GM12875 (cell line): ENCODE data around the gene HNRNPM.

Source experiments
- H3K4me3 ChIP-seq: one replicate; pipeline ENCODE4 v1.5.1; 2011; ENCODE audit warnings: low read depth, low read length, control low read depth
- CTCF ChIP-seq: IDR thresholded peaks from 2 replicates; pipeline ENCODE4 v1.5.1; 2011; ENCODE audit warnings: low read depth, mild to moderate bottlenecking, control low read depth, inconsistent platforms, low read length, moderate library complexity, borderline replicate concordance; ENCODE audit not compliant: insufficient read depth

Gene HNRNPM, protein sequence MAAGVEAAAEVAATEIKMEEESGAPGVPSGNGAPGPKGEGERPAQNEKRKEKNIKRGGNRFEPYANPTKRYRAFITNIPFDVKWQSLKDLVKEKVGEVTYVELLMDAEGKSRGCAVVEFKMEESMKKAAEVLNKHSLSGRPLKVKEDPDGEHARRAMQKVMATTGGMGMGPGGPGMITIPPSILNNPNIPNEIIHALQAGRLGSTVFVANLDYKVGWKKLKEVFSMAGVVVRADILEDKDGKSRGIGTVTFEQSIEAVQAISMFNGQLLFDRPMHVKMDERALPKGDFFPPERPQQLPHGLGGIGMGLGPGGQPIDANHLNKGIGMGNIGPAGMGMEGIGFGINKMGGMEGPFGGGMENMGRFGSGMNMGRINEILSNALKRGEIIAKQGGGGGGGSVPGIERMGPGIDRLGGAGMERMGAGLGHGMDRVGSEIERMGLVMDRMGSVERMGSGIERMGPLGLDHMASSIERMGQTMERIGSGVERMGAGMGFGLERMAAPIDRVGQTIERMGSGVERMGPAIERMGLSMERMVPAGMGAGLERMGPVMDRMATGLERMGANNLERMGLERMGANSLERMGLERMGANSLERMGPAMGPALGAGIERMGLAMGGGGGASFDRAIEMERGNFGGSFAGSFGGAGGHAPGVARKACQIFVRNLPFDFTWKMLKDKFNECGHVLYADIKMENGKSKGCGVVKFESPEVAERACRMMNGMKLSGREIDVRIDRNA

GRCh38 chr19:8444677-8445487 is at the start of gene HNRNPM:
Gene HNRNPM, plus strand, starts transcription at chr19:8444975. Its CDS starts 24 bp downstream, at chr19:8444999.
- TF ChIP-seq CTCF, result no peak
- H3K4me3 ChIP-seq, result peak within 1 kb of the TSS; percentile 99

DNA sequence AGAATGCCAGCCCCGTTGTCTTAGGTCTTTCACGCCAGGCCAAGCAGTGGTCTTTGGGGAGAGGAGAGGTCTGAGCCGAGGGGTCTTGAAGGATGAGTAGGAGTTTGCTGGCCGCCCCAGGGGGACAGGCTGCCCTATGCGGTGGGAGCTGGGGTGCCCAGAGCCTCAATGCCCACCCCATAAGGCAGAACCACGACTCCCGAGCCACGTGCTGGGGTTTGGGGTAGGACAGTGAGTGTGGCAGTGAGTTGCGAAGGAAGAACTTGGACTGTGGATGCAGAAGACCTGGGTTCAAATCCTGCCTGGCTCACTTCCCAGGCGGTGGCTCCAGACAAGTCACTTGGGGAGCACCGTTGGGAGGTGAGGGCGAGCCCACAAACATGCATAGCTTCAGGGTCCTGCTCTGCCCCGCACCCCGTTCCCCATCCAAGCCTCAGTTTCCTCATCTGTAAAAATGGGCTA is 49.1 kb upstream of the HNRNPM start:
- no peak for TF ChIP-seq CTCF
- H3K4me3 ChIP-seq, result no peak overlapping the region

DNA sequence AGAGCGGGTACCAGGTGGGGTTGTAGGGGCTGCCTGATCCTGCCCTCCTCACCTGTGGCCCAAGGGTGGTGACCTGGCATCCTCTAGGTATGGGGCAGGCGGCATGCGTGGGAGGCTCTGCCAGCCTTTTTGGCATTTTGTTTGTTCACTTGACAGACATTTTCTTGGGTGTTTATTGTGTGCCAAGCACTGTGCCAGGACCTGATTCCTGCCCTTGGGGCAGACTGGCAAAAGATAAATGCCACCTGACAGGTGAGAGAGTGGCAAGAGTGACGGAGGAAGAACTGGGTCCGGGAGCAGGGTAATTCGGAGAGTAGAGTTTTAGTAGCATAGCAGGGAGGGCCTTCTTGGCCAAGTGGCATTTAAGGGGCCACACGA is 48.6 kb upstream of the HNRNPM start:
- H3K4me3 ChIP-seq, result no peak overlapping the region
- TF ChIP-seq CTCF, result no peak

- TF ChIP-seq CTCF, result peak; percentile 83
- no peak overlapping the region for H3K4me3 ChIP-seq
Observed at GRCh38 chr19:8396563-8397203, 48.1 kb upstream of the HNRNPM start.

DNA sequence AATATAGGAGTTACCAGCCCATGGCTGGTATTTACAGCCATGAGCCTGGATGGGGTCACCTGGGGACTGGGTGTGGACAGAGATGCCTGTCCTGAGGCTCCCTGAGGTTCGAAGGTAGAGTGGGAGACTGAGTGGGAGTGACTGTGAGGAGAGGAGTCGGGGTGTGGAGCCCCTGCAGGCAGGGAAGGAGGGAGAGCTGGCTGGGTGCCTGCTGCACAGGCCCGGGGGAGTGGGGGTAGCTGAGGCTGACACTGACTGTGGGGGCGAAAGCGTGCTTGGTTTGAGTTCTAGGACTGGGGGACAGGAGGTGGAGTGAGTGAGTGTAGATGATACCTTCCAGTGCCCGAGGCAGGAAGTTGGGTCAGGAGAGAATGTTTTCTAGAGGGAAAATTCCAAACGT is 47.5 kb upstream of the HNRNPM start:
- no peak overlapping the region for H3K4me3 ChIP-seq
- no peak for TF ChIP-seq CTCF

- TF ChIP-seq CTCF, result no peak
Observed at GRCh38 chr19:8397746-8398310, 46.9 kb upstream of the HNRNPM start.

More at GRCh38 chr19:8397746-8398310, 46.9 kb upstream of the HNRNPM start:
- H3K4me3 ChIP-seq, result no peak overlapping the region
